GM12878 (cell line): ENCODE measurements around the gene MICAL3. TPM values are rescaled to one million over a fixed set of nuclear protein-coding genes. Genes with fewer than 3 reads are reported as not detected.

Experiments
- BACH1 ChIP-seq: fragments of 450-650 bp; IDR thresholded peaks from 2 replicates; pipeline ENCODE4 v1.6.1; 2017; ENCODE audit warnings: mild to moderate bottlenecking, borderline replicate concordance
- CHD4 ChIP-seq: fragments of 200-600 bp; sonication (generic); IDR thresholded peaks from 2 replicates; pipeline ENCODE4 v1.6.1; 2016; ENCODE audit warnings: mild to moderate bottlenecking
- IRF5 ChIP-seq: fragments of 450-650 bp; IDR thresholded peaks from 2 replicates; pipeline ENCODE4 v1.6.1; 2017; ENCODE audit warnings: borderline replicate concordance
- KDM1A ChIP-seq: fragments of 200-600 bp; sonication (generic); IDR thresholded peaks from 2 replicates; pipeline ENCODE4 v1.6.1; 2016; ENCODE audit warnings: borderline replicate concordance
- POLR2AphosphoS2 ChIP-seq: IDR thresholded peaks from 2 replicates; pipeline ENCODE4 v1.6.1; 2011; ENCODE audit warnings: low read depth, mild to moderate bottlenecking, low read length, improper control_type of control experiment, moderate library complexity
- SRF ChIP-seq, 2 experiments: IDR thresholded peaks; 2 replicates each; pipeline ENCODE4 v1.6.1; 2011; ENCODE audit warnings: low read depth in 2 of 2, low read length in 2 of 2, mild to moderate bottlenecking in 1 of 2, moderate library complexity in 1 of 2
- SUZ12 ChIP-seq: fragments of 200-600 bp; sonication (generic); IDR thresholded peaks from one replicate; pipeline ENCODE4 v1.6.1; 2018; ENCODE audit warnings: antibody characterized with exemption, mild to moderate bottlenecking; ENCODE audit not compliant: unreplicated experiment
- TARDBP ChIP-seq: IDR thresholded peaks from 2 replicates; pipeline ENCODE4 v1.6.1; 2016; ENCODE audit warnings: borderline replicate concordance
- ZBTB40 ChIP-seq: fragments of 450-650 bp; IDR thresholded peaks from 2 replicates; pipeline ENCODE4 v1.6.1; 2016; ENCODE audit warnings: mild to moderate bottlenecking, moderate library complexity, borderline replicate concordance
- ZNF687 ChIP-seq: fragments of 450-650 bp; IDR thresholded peaks from 2 replicates; pipeline ENCODE4 v1.6.1; 2017; ENCODE audit warnings: mild to moderate bottlenecking, moderate library complexity
- polyA plus RNA-seq, 11 experiments: library from polyadenylated mRNA; depleted of rRNA in 4 of 11; unstranded in 6 of 11; stranded (reverse) in 5 of 11; fragments of >200 nt; fragmentation: Nextera tagmentation in 4 of 11; fragmentation: Illumina TruSeq in 1 of 11; extraction: Ambion mirVana in 4 of 11; extraction: Trizol in 1 of 11; gene quantifications; 1 replicate in 1 of 11; 2 replicates in 10 of 11; pipeline versions ENCODE4 v1.2.1 to v1.2.3, GENCODE V29; 2011 to 2016; ENCODE audit warnings: inconsistent platforms in 2 of 11, missing spikeins in 2 of 11, low read depth in 1 of 11
- total RNA-seq, 4 experiments: library from RNA; depleted of rRNA in 3 of 4; stranded (reverse); fragments of >200 nt in 3 of 4; fragmentation: Illumina TruSeq in 1 of 4; extraction: Trizol in 1 of 4; gene quantifications; 2 replicates each; pipeline versions ENCODE4 v1.2.1 to v1.2.3, GENCODE V29; 2013 to 2021
- TF ChIP-seq, protein P1 (sequence below): IDR thresholded peaks from 2 replicates; pipeline ENCODE4 v1.6.1; 2011; ENCODE audit warnings: low read depth, mild to moderate bottlenecking, low read length, moderate library complexity, borderline replicate concordance; ENCODE audit errors: extremely low read depth
- TF ChIP-seq, protein P2 (sequence below): IDR thresholded peaks from 2 replicates; pipeline ENCODE4 v1.6.1; 2012; ENCODE audit warnings: improper control_type of control experiment, low read depth, low read length; ENCODE audit not compliant: insufficient replicate concordance

MICAL3 gene
- total and polyA plus RNA-seq, 10 of the 15 experiments (the other 5 are each of a cell fraction or from before 2014, with no cell fraction given): 2.6 to 92.2 (median 24.0) TPM

- TF ChIP-seq ZNF687: no peak
- no peak for TF ChIP-seq ZBTB40
- TF ChIP-seq, protein P1, sequence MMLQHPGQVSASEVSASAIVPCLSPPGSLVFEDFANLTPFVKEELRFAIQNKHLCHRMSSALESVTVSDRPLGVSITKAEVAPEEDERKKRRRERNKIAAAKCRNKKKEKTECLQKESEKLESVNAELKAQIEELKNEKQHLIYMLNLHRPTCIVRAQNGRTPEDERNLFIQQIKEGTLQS: no peak
- TF ChIP-seq TARDBP: no peak
- no peak for TF ChIP-seq IRF5
- no peak for TF ChIP-seq SRF (IDR thresholded peaks at IDR 0.05; ENCODE audit: low read depth in 2 of 2, low read length in 2 of 2)
- TF ChIP-seq SUZ12: no peak
- TF ChIP-seq, protein P2, sequence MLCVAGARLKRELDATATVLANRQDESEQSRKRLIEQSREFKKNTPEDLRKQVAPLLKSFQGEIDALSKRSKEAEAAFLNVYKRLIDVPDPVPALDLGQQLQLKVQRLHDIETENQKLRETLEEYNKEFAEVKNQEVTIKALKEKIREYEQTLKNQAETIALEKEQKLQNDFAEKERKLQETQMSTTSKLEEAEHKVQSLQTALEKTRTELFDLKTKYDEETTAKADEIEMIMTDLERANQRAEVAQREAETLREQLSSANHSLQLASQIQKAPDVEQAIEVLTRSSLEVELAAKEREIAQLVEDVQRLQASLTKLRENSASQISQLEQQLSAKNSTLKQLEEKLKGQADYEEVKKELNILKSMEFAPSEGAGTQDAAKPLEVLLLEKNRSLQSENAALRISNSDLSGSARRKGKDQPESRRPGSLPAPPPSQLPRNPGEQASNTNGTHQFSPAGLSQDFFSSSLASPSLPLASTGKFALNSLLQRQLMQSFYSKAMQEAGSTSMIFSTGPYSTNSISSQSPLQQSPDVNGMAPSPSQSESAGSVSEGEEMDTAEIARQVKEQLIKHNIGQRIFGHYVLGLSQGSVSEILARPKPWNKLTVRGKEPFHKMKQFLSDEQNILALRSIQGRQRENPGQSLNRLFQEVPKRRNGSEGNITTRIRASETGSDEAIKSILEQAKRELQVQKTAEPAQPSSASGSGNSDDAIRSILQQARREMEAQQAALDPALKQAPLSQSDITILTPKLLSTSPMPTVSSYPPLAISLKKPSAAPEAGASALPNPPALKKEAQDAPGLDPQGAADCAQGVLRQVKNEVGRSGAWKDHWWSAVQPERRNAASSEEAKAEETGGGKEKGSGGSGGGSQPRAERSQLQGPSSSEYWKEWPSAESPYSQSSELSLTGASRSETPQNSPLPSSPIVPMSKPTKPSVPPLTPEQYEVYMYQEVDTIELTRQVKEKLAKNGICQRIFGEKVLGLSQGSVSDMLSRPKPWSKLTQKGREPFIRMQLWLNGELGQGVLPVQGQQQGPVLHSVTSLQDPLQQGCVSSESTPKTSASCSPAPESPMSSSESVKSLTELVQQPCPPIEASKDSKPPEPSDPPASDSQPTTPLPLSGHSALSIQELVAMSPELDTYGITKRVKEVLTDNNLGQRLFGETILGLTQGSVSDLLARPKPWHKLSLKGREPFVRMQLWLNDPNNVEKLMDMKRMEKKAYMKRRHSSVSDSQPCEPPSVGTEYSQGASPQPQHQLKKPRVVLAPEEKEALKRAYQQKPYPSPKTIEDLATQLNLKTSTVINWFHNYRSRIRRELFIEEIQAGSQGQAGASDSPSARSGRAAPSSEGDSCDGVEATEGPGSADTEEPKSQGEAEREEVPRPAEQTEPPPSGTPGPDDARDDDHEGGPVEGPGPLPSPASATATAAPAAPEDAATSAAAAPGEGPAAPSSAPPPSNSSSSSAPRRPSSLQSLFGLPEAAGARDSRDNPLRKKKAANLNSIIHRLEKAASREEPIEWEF: no peak
- no peak for TF ChIP-seq KDM1A
- TF ChIP-seq CHD4: no peak
- TF ChIP-seq POLR2AphosphoS2: no peak
- no peak for TF ChIP-seq BACH1
Observed at GRCh38 chr22:17945888-17946648, 78.3 kb downstream of the MICAL3 start (continued).
